OCI-LY1 (cell line): ENCODE data around the gene CR1.
"Not testable (repeated sequence)": the region's sequence is repeated elsewhere in the genome, so short reads cannot be mapped to it uniquely, and the experiment has no call there.

Experiments
- H2AFZ ChIP-seq: fragments of 200-600 bp; sonication (generic), shearing (Covaris generic); 2 replicates; pipeline ENCODE4 v1.6.0; 2014; ENCODE audit warnings: antibody characterized with exemption, mild to moderate bottlenecking, low read length
- H3F3A ChIP-seq: fragments of 200-600 bp; sonication (generic), shearing (Covaris generic); 2 replicates; pipeline ENCODE4 v1.6.0; 2014; ENCODE audit warnings: mild to moderate bottlenecking, antibody characterized with exemption, low read length, moderate library complexity; ENCODE audit not compliant: insufficient read depth
- H3K27ac ChIP-seq: fragments of 200-600 bp; sonication (generic); 2 replicates; pipeline ENCODE4 v1.5.1; 2014; ENCODE audit warnings: low read length, mixed run types, mild to moderate bottlenecking, low read depth; ENCODE audit not compliant: poor library complexity, severe bottlenecking
- H3K27me3 ChIP-seq: fragments of 200-600 bp; sonication (generic); 2 replicates; pipeline ENCODE4 v1.6.0; 2014; ENCODE audit warnings: antibody characterized with exemption, mild to moderate bottlenecking, low read length, moderate library complexity; ENCODE audit not compliant: insufficient read depth
- H3K36me3 ChIP-seq: fragments of 200-600 bp; sonication (generic); 2 replicates; pipeline ENCODE4 v1.6.1; 2014; ENCODE audit warnings: mild to moderate bottlenecking, antibody characterized with exemption, low read length, moderate library complexity, mixed read lengths; ENCODE audit not compliant: insufficient read depth
- H3K4me1 ChIP-seq: fragments of 200-600 bp; sonication (generic); 2 replicates; pipeline ENCODE4 v1.5.1; 2014; ENCODE audit warnings: mild to moderate bottlenecking, low read length, moderate library complexity; ENCODE audit not compliant: insufficient read depth, severe bottlenecking
- H3K4me2 ChIP-seq: fragments of 200-600 bp; sonication (generic), shearing (Covaris generic); 2 replicates; pipeline ENCODE4 v1.6.1; 2014; ENCODE audit warnings: low read length
- H3K4me3 ChIP-seq: fragments of 200-600 bp; sonication (generic); 2 replicates; pipeline ENCODE4 v1.5.1; 2014; ENCODE audit warnings: low read length, low read depth, mild to moderate bottlenecking, mixed read lengths; ENCODE audit not compliant: poor library complexity, severe bottlenecking
- H3K79me2 ChIP-seq: fragments of 200-600 bp; shearing (Covaris generic); 2 replicates; pipeline ENCODE4 v1.6.1; 2016; ENCODE audit warnings: mixed run types, low read length, mixed read lengths; ENCODE audit not compliant: insufficient read depth
- H3K9ac ChIP-seq: fragments of 200-600 bp; sonication (generic), shearing (Covaris generic); 2 replicates; pipeline ENCODE4 v1.6.1; 2014; ENCODE audit warnings: mild to moderate bottlenecking, low read length, mixed read lengths
- H3K9me2 ChIP-seq: fragments of 200-600 bp; sonication (generic), shearing (Covaris generic); 2 replicates; pipeline ENCODE4 v1.6.1; 2014; ENCODE audit warnings: low read depth, mild to moderate bottlenecking, low read length, mixed read lengths
- H3K9me3 ChIP-seq: fragments of 200-600 bp; shearing (Covaris generic); 2 replicates; pipeline ENCODE4 v1.6.1; 2014; ENCODE audit warnings: low read length, mixed read lengths
- H4K20me1 ChIP-seq: fragments of 200-600 bp; sonication (generic), shearing (Covaris generic); 2 replicates; pipeline ENCODE4 v1.6.0; 2016; ENCODE audit warnings: mild to moderate bottlenecking, low read length; ENCODE audit not compliant: insufficient read depth
- CTCF ChIP-seq: fragments of 200-600 bp; sonication (generic), shearing (Covaris generic); IDR thresholded peaks from 2 replicates; pipeline ENCODE4 v1.5.1; 2017; ENCODE audit warnings: mild to moderate bottlenecking, antibody characterized with exemption, low read length, moderate library complexity, mixed read lengths
- EZH2 ChIP-seq: fragments of 200-600 bp; sonication (generic), shearing (Covaris generic); IDR thresholded peaks from 2 replicates; pipeline ENCODE4 v1.8.0; 2017; ENCODE audit warnings: borderline replicate concordance, mixed run types, mild to moderate bottlenecking, antibody characterized with exemption, low read length, moderate library complexity, mixed read lengths

The CR1 gene

GRCh38 chr1:207519505-207520399, 23.8 kb downstream of the CR1 start:
- no peaks in the 10 kb centered on the region for H3K79me2 ChIP-seq
- TF ChIP-seq EZH2 (no peak), CTCF (no peak)
- H2AFZ ChIP-seq, result no peak overlapping the region
- no peak overlapping the region for H3K4me2 ChIP-seq
- no peaks in the 10 kb centered on the region for H3K9me3 ChIP-seq
- no peak overlapping the region for H3K9ac ChIP-seq
- no peaks in the 10 kb centered on the region for H3K4me1 ChIP-seq
- no peaks in the 10 kb centered on the region for H3F3A ChIP-seq
- no peaks in the 10 kb centered on the region for H3K9me2 ChIP-seq
- no peaks in the 10 kb centered on the region for H3K36me3 ChIP-seq
- H3K27me3 ChIP-seq, result no peaks in the 10 kb centered on the region
- no peak overlapping the region for H3K4me3 ChIP-seq
- no peak overlapping the region for H3K27ac ChIP-seq
- no peaks in the 10 kb centered on the region for H4K20me1 ChIP-seq

- H3K9me2 ChIP-seq, H3K9ac ChIP-seq, H2AFZ ChIP-seq, H3K4me3 ChIP-seq, H3K9me3 ChIP-seq, H3K4me2 ChIP-seq, H3K79me2 ChIP-seq, H3K27ac ChIP-seq, H4K20me1 ChIP-seq, H3F3A ChIP-seq, H3K36me3 ChIP-seq, H3K4me1 ChIP-seq, H3K27me3 ChIP-seq: not testable (repeated sequence)
These were observed 24.7 kb downstream of the CR1 start for GRCh38 chr1:207520400-207521345.

- not testable (repeated sequence) for H2AFZ ChIP-seq, H3K79me2 ChIP-seq, H3K4me3 ChIP-seq, H3K27me3 ChIP-seq, H3F3A ChIP-seq, H3K9me2 ChIP-seq, H3K27ac ChIP-seq, H3K9me3 ChIP-seq, H3K9ac ChIP-seq, H4K20me1 ChIP-seq, H3K4me1 ChIP-seq, H3K36me3 ChIP-seq, H3K4me2 ChIP-seq
These were observed 29.3 kb downstream of the CR1 start for GRCh38 chr1:207525239-207525638.

GRCh38 chr1:207528401-207528800, 32.4 kb downstream of the CR1 start:
- H3K4me3 ChIP-seq, H3K36me3 ChIP-seq, H3K27me3 ChIP-seq, H3K4me1 ChIP-seq, H3F3A ChIP-seq, H3K9me2 ChIP-seq, H3K9ac ChIP-seq, H3K27ac ChIP-seq, H3K4me2 ChIP-seq, H4K20me1 ChIP-seq, H3K79me2 ChIP-seq, H3K9me3 ChIP-seq, H2AFZ ChIP-seq: not testable (repeated sequence)

GRCh38 chr1:207536263-207536662, 40.3 kb downstream of the CR1 start:
- H3K9ac ChIP-seq, H2AFZ ChIP-seq, H3K27me3 ChIP-seq: not testable (repeated sequence)

GRCh38 chr1:207546677-207547357, 50.9 kb downstream of the CR1 start:
- not testable (repeated sequence) for H3K9me3 ChIP-seq, H3K79me2 ChIP-seq, H3K4me2 ChIP-seq, H3K27me3 ChIP-seq, H3K4me1 ChIP-seq, H3F3A ChIP-seq, H3K9ac ChIP-seq, H2AFZ ChIP-seq, H3K4me3 ChIP-seq, H4K20me1 ChIP-seq, H3K9me2 ChIP-seq, H3K27ac ChIP-seq, H3K36me3 ChIP-seq

More at GRCh38 chr1:207536263-207536662, 40.3 kb downstream of the CR1 start:
- H3K27ac ChIP-seq, H3K36me3 ChIP-seq, H3K9me3 ChIP-seq, H3K4me2 ChIP-seq, H3K9me2 ChIP-seq, H3K79me2 ChIP-seq, H3F3A ChIP-seq, H3K4me1 ChIP-seq, H3K4me3 ChIP-seq, H4K20me1 ChIP-seq: not testable (repeated sequence)
